Panc1 (cell line): ENCODE measurements around the gene EWSR1. TPM values are rescaled to one million over a fixed set of nuclear protein-coding genes. Genes with fewer than 3 reads are reported as not detected.

Source experiments
- ATAC-seq: fragments of 200-7000 bp; cut with Tn5 transposase; 2 replicates; pipeline ENCODE4 v1.9.1; 2020; ENCODE audit warnings: mild to moderate bottlenecking, moderate library complexity
- BruUV-seq: library from RNA; stranded (reverse); fragments of 400-500 nt; replicated peaks from 2 replicates; lab custom pipeline; 2021; lab: Mats Ljungman, UMichigan
- CTCF ChIA-PET: fragments of 300-600 bp; sonication (Branson Sonifier 250); formaldehyde crosslinking; loops from one replicate; lab custom pipeline; 2022; ENCODE audit warnings: antibody characterized with exemption; lab: Charles Lee
- POLR2A ChIA-PET: fragments of 300-600 bp; sonication (Branson Sonifier 250); formaldehyde crosslinking; loops from one replicate; lab custom pipeline; 2022; ENCODE audit warnings: antibody characterized with exemption; lab: Charles Lee
- DNase-seq: peaks from one replicate; pipeline ENCODE4 v3.0.0-alpha.2; 2010; ENCODE audit warnings: low read depth, low spot score
- H3K27ac ChIP-seq: 2 replicates; pipeline ENCODE4 v1.5.1; 2011; ENCODE audit warnings: mild to moderate bottlenecking, low read length, inconsistent platforms
- H3K27me3 ChIP-seq: fragments of 200-500 bp; sonication (Bioruptor generic); 2 replicates; pipeline ENCODE4 v1.6.0; 2014; ENCODE audit warnings: low read length, inconsistent platforms; ENCODE audit not compliant: control insufficient read depth, insufficient read depth
- H3K36me3 ChIP-seq: fragments of 200-500 bp; sonication (Bioruptor generic); 2 replicates; pipeline ENCODE4 v1.5.1; 2014; ENCODE audit warnings: inconsistent platforms, mild to moderate bottlenecking, low read length, moderate library complexity; ENCODE audit not compliant: control insufficient read depth, insufficient read depth
- H3K4me1 ChIP-seq: 2 replicates; pipeline ENCODE4 v1.5.1; 2011; ENCODE audit warnings: inconsistent platforms, mild to moderate bottlenecking, low read length, moderate library complexity; ENCODE audit not compliant: control insufficient read depth, insufficient read depth
- H3K4me3 ChIP-seq, 2 experiments: 2 replicates each; pipeline ENCODE4 v1.5.1; 2011 to 2012; ENCODE audit warnings: low read depth in 2 of 2, low read length in 2 of 2, mild to moderate bottlenecking in 2 of 2, inconsistent platforms in 1 of 2, moderate library complexity in 1 of 2
- H3K9me3 ChIP-seq: fragments of 200-500 bp; sonication (Bioruptor generic); 2 replicates; pipeline ENCODE4 v1.5.1; 2014; ENCODE audit warnings: low read depth, mild to moderate bottlenecking, inconsistent platforms, low read length, moderate library complexity; ENCODE audit not compliant: control insufficient read depth, insufficient read depth
- CTCF ChIP-seq: fragments of 450-650 bp; IDR thresholded peaks from 2 replicates; pipeline ENCODE4 v1.5.1; 2017; ENCODE audit warnings: mild to moderate bottlenecking
- POLR2AphosphoS5 ChIP-seq: IDR thresholded peaks from 2 replicates; pipeline ENCODE4 v1.6.1; 2012; ENCODE audit warnings: mild to moderate bottlenecking, low read depth, low read length, moderate library complexity
- REST ChIP-seq, 2 experiments: IDR thresholded peaks; 2 replicates each; pipeline ENCODE4 v1.6.1; 2011 to 2012; ENCODE audit warnings: low read depth in 2 of 2, control low read depth in 1 of 2, low read length in 1 of 2, mild to moderate bottlenecking in 1 of 2, moderate library complexity in 1 of 2; ENCODE audit not compliant: insufficient read depth in 1 of 2
- SIN3A ChIP-seq: IDR thresholded peaks from 2 replicates; pipeline ENCODE4 v1.6.1; 2012; ENCODE audit warnings: low read depth, mild to moderate bottlenecking, low read length, moderate library complexity, borderline replicate concordance; ENCODE audit not compliant: insufficient read depth
- TCF7L2 ChIP-seq: IDR thresholded peaks from 2 replicates; pipeline ENCODE4 v1.6.1; 2011; ENCODE audit warnings: mild to moderate bottlenecking, low read depth, low read length, inconsistent platforms
- in situ Hi-C: cut with HindIII; loops from 2 replicates; pipeline ENCODE4 v1.10.0; 2016; ENCODE audit warnings: low sequenced_read_pairs, low pct_unique_long_range_greater_than_20kb
- intact Hi-C: fragments of 100-400 bp; cut with micrococcal nuclease; formaldehyde crosslinking; loops from one replicate; pipeline ENCODE4 v1.10.0; 2022; ENCODE audit not compliant: unreplicated experiment
- total RNA-seq: library from RNA; stranded (reverse); gene quantifications from one replicate; pipeline ENCODE4 v1.2.1, GENCODE V29; 2021; ENCODE audit not compliant: unreplicated experiment

The EWSR1 gene
- total RNA-seq, 1 experiment from 2014 or later = 272 TPM

GRCh38 chr22:29306835-29307595, 38.9 kb downstream of the EWSR1 start:
- BruUV-seq = no TSS peak
- Histone ChIP-seq H3K4me3 (peak overlapping the region; percentile 66 to 75), H3K36me3 (no peaks in the 10 kb centered on the region; the same call in 1 of the 2 replicates), H3K4me1 (peaks cover 31% of the 10 kb centered on the region), H3K27me3 (no peaks in the 10 kb centered on the region), H3K27ac (peak overlapping the region; percentile 88), H3K9me3 (no peaks in the 10 kb centered on the region)
- DNase-seq = no peak
- ATAC-seq = peak; percentile 68
- no peak for TF ChIP-seq REST (IDR thresholded peaks at IDR 0.05; ENCODE audit: insufficient read depth in 1 of 2, low read depth in 2 of 2, low read length in 1 of 2)
- peak; percentile 15; the same call in 1 of the 2 replicates for TF ChIP-seq CTCF
- TF ChIP-seq SIN3A = peak; percentile 55; the same call in 1 of the 2 replicates
- CTCF ChIA-PET = no interaction called here
- intact Hi-C loops (no loop called here), in situ Hi-C loops (no loop called here)
- POLR2A ChIA-PET = no interaction called here

- no peak for ATAC-seq
These were observed 39.6 kb downstream of the EWSR1 start for GRCh38 chr22:29307596-29308147.

More at GRCh38 chr22:29307596-29308147, 39.6 kb downstream of the EWSR1 start:
- intact Hi-C loops = no loop called here
- TF ChIP-seq TCF7L2 = no peak
- no peak for TF ChIP-seq REST (IDR thresholded peaks at IDR 0.05; ENCODE audit: insufficient read depth in 1 of 2, low read depth in 2 of 2, low read length in 1 of 2)
- no peak for TF ChIP-seq CTCF
- no peak for TF ChIP-seq POLR2AphosphoS5
- no peak for TF ChIP-seq SIN3A
- POLR2A ChIA-PET = no interaction called here
- Histone ChIP-seq H3K27me3 (no peaks in the 10 kb centered on the region), H3K4me3 (peak overlapping the region; percentile 66 to 75), H3K9me3 (no peaks in the 10 kb centered on the region), H3K27ac (peak overlapping the region; percentile 86), H3K36me3 (no peaks in the 10 kb centered on the region; the same call in 1 of the 2 replicates), H3K4me1 (peaks cover 31% of the 10 kb centered on the region)
- in situ Hi-C loops = no loop called here
- no TSS peak for BruUV-seq
- CTCF ChIA-PET = no interaction called here
- no peak for DNase-seq
